WTC11 (cell line): ENCODE data around the gene MBP. TPM values are rescaled to one million over a fixed set of nuclear protein-coding genes. Genes with fewer than 3 reads are reported as not detected.
A peak's percentile ranks its signal among the peaks of the same experiment; 100 is the strongest.

Source experiments
- ATAC-seq: fragments of 200-7000 bp; cut with Tn5 transposase; 2 replicates; pipeline ENCODE4 v1.10.0; 2021; ENCODE audit warnings: mild to moderate bottlenecking, moderate library complexity
- CTCF ChIA-PET: fragments of 300-600 bp; sonication (Branson Sonifier 250); formaldehyde crosslinking; loops from one replicate; lab custom pipeline; 2021; ENCODE audit warnings: antibody characterized with exemption; lab: Charles Lee
- POLR2A ChIA-PET: fragments of 350-600 bp; sonication (Branson Sonifier 250); formaldehyde crosslinking; loops from one replicate; lab custom pipeline; 2021; ENCODE audit warnings: antibody characterized with exemption; lab: Charles Lee
- DNase-seq: peaks from one replicate; pipeline ENCODE4 v3.0.0; 2021; ENCODE audit warnings: low spot score
- H3K27ac Mint-ChIP-seq: 2 replicates; pipeline ENCODE4 v1.8.0; 2021; ENCODE audit warnings: mixed read lengths
- H3K27me3 Mint-ChIP-seq: 2 replicates; pipeline ENCODE4 v1.8.0; 2021; ENCODE audit warnings: low read depth, mild to moderate bottlenecking, moderate library complexity, mixed read lengths
- H3K36me3 Mint-ChIP-seq: 2 replicates; pipeline ENCODE4 v1.8.0; 2021; ENCODE audit warnings: mixed read lengths
- H3K4me1 Mint-ChIP-seq: 2 replicates; pipeline ENCODE4 v1.8.0; 2022; ENCODE audit warnings: mixed read lengths
- H3K4me3 Mint-ChIP-seq: 2 replicates; pipeline ENCODE4 v1.8.0; 2021; ENCODE audit warnings: mild to moderate bottlenecking, moderate library complexity, mixed read lengths
- H3K9me3 Mint-ChIP-seq: 2 replicates; pipeline ENCODE4 v1.8.0; 2021; ENCODE audit warnings: mixed read lengths
- ATF3 ChIP-seq: sonication (generic); formaldehyde crosslinking; conservative IDR thresholded peaks from 2 replicates; pipeline ENCODE4 v1.8.1; 2022; ENCODE audit warnings: mild to moderate bottlenecking, missing genetic modification reagents
- ATF6 ChIP-seq: sonication (generic); formaldehyde crosslinking; IDR thresholded peaks from 2 replicates; pipeline ENCODE4 v1.8.1; 2023; ENCODE audit warnings: mild to moderate bottlenecking, missing genetic modification reagents
- ETV6 ChIP-seq: sonication (generic); formaldehyde crosslinking; IDR thresholded peaks from 2 replicates; pipeline ENCODE4 v1.8.1; 2022; ENCODE audit warnings: mild to moderate bottlenecking, missing genetic modification reagents
- GABPB1 ChIP-seq: sonication (generic); formaldehyde crosslinking; IDR thresholded peaks from 2 replicates; pipeline ENCODE4 v1.8.1; 2023; ENCODE audit warnings: mild to moderate bottlenecking, missing genetic modification reagents
- JUN ChIP-seq: sonication (generic); formaldehyde crosslinking; IDR thresholded peaks from 2 replicates; pipeline ENCODE4 v1.8.0; 2023; ENCODE audit warnings: mild to moderate bottlenecking, missing genetic modification reagents
- NR2C2 ChIP-seq: sonication (generic); formaldehyde crosslinking; IDR thresholded peaks from 2 replicates; pipeline ENCODE4 v1.8.0; 2022; ENCODE audit warnings: mild to moderate bottlenecking, missing genetic modification reagents
- PREB ChIP-seq: sonication (generic); formaldehyde crosslinking; IDR thresholded peaks from 2 replicates; pipeline ENCODE4 v1.8.1; 2022; ENCODE audit warnings: mild to moderate bottlenecking, missing genetic modification reagents, moderate library complexity, borderline replicate concordance
- PRRX2 ChIP-seq: fragments of 250-450 bp; sonication (Bioruptor Pico); IDR thresholded peaks from 2 replicates; pipeline ENCODE4 v1.8.0; 2021; ENCODE audit warnings: mild to moderate bottlenecking
- SMAD4 ChIP-seq: sonication (generic); formaldehyde crosslinking; IDR thresholded peaks from 2 replicates; pipeline ENCODE4 v1.8.0; 2022; ENCODE audit warnings: mild to moderate bottlenecking, missing genetic modification reagents
- STAT6 ChIP-seq: sonication (generic); formaldehyde crosslinking; conservative IDR thresholded peaks from 2 replicates; pipeline ENCODE4 v1.8.1; 2023; ENCODE audit warnings: mild to moderate bottlenecking, low read depth, missing genetic modification reagents, moderate library complexity
- TEAD1 ChIP-seq: sonication (generic); formaldehyde crosslinking; IDR thresholded peaks from 2 replicates; pipeline ENCODE4 v1.8.0; 2022; ENCODE audit warnings: mild to moderate bottlenecking, missing genetic modification reagents
- USF2 ChIP-seq: sonication (generic); formaldehyde crosslinking; IDR thresholded peaks from 2 replicates; pipeline ENCODE4 v1.8.1; 2023; ENCODE audit warnings: mild to moderate bottlenecking, missing genetic modification reagents, moderate library complexity
- ZNF263 ChIP-seq: sonication (generic); formaldehyde crosslinking; IDR thresholded peaks from 2 replicates; pipeline ENCODE4 v1.8.1; 2022; ENCODE audit warnings: low read depth, mild to moderate bottlenecking, moderate library complexity, missing genetic modification reagents
- ZNF416 ChIP-seq: fragments of 250-450 bp; sonication (Bioruptor Pico); IDR thresholded peaks from 2 replicates; pipeline ENCODE4 v1.9.0; 2021; ENCODE audit warnings: mild to moderate bottlenecking, inconsistent platforms
- ZNF671 ChIP-seq: fragments of 250-450 bp; sonication (Bioruptor Pico); IDR thresholded peaks from 2 replicates; pipeline ENCODE4 v1.8.0; 2021; ENCODE audit warnings: mild to moderate bottlenecking
- total RNA-seq: library from RNA; stranded (reverse); gene quantifications from 3 replicates; pipeline ENCODE4 v1.2.3, GENCODE V29; 2021

The MBP gene
- total RNA-seq, 1 experiment from 2014 or later = 19.6 TPM

- TF ChIP-seq ATF6 (CRISPR knock-in tag) (no peak), ETV6 (CRISPR knock-in tag) (no peak), PREB (no peak), SMAD4 (CRISPR knock-in tag) (no peak), STAT6 (CRISPR knock-in tag) (no peak), GABPB1 (CRISPR knock-in tag) (no peak)
Measured at GRCh38 chr18:77025831-77026363, 106.7 kb downstream of the MBP start (continued).

- Mint-ChIP-seq H3K27ac (no peak overlapping the region), H3K9me3 (peaks cover 7% of the 10 kb centered on the region), H3K27me3 (no peaks in the 10 kb centered on the region), H3K4me3 (no peak overlapping the region), H3K36me3 (peaks cover 8% of the 10 kb centered on the region), H3K4me1 (peaks cover 9% of the 10 kb centered on the region)
- no peak for ATAC-seq
- CTCF ChIA-PET = interaction anchor here (0.7 kb wide), 1 partner anchor 25 kb away, joined by 6 read pairs; no protein-coding TSS in a partner anchor
- TF ChIP-seq TEAD1 (CRISPR knock-in tag) = no peak
- TF ChIP-seq ZNF263 (CRISPR knock-in tag) = no peak
- DNase-seq = no peak
- POLR2A ChIA-PET = no interaction called here
Measured at GRCh38 chr18:77025123-77025522, 107.5 kb downstream of the MBP start.

- Mint-ChIP-seq H3K36me3 (peaks cover 4% of the 10 kb centered on the region), H3K27me3 (no peaks in the 10 kb centered on the region; the same call in 1 of the 2 replicates), H3K4me1 (peaks cover 9% of the 10 kb centered on the region), H3K4me3 (no peak overlapping the region), H3K27ac (no peak overlapping the region), H3K9me3 (peaks cover under 1% of the 10 kb centered on the region)
- ATAC-seq = no peak
- TF ChIP-seq NR2C2 (CRISPR knock-in tag) (no peak), ATF3 (CRISPR knock-in tag) (no peak), ZNF671 (CRISPR knock-in tag) (no peak), TEAD1 (CRISPR knock-in tag) (no peak), ZNF416 (CRISPR knock-in tag) (no peak), PRRX2 (CRISPR knock-in tag) (no peak)
- CTCF ChIA-PET = no interaction called here
- no peak for DNase-seq
- POLR2A ChIA-PET = no interaction called here
Measured at GRCh38 chr18:77024476-77024875, 108.1 kb downstream of the MBP start.

GRCh38 chr18:77023102-77023782, 109.3 kb downstream of the MBP start:
- H3K4me1 Mint-ChIP-seq = peaks cover 9% of the 10 kb centered on the region
- H3K27me3 Mint-ChIP-seq = no peaks in the 10 kb centered on the region; the same call in 1 of the 2 replicates
- POLR2A ChIA-PET = no interaction called here
- peaks cover 3% of the 10 kb centered on the region; the same call in 1 of the 2 replicates for H3K36me3 Mint-ChIP-seq
- H3K9me3 Mint-ChIP-seq = peaks cover 13% of the 10 kb centered on the region
- H3K4me3 Mint-ChIP-seq = no peak overlapping the region
- CTCF ChIA-PET = no interaction called here
- peak overlapping the region; percentile 32; the same call in 1 of the 2 replicates for H3K27ac Mint-ChIP-seq
- TF ChIP-seq JUN (CRISPR knock-in tag) (no peak), USF2 (peak; percentile 31; the same call in 1 of the 2 replicates)
- TF ChIP-seq, all 79 proteins: peak for 1
- ATAC-seq (no peak), DNase-seq (no peak)
